ELF-1 (cell line): ENCODE measurements around the gene MUC5AC.
"Not testable (repeated sequence)": the region's sequence is repeated elsewhere in the genome, so short reads cannot be mapped to it uniquely, and the experiment has no call there.

Source experiments
- DNase-seq: peaks from one replicate; pipeline ENCODE4 v3.0.0-alpha.2; 2016; ENCODE audit warnings: low read depth, low spot score

The MUC5AC gene

DNA sequence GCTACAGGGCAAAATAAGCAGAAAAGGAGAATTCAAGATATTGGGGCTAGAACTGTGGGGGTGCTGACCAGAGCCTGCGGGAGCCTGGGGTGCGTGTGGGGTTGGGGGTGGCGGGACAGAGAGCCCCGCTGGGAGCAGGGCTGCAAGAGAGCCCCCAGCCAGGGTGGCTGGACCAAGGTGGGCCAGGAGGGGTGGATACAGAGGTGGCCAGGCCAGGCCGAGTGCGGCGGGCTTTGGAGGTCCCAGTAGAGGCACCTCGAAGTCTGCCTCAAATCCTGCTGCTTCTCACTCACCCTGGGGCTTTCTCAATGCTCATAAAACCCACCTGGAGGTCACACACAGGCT lies 48.2 kb downstream of the MUC5AC start:
- no peak for DNase-seq

DNA sequence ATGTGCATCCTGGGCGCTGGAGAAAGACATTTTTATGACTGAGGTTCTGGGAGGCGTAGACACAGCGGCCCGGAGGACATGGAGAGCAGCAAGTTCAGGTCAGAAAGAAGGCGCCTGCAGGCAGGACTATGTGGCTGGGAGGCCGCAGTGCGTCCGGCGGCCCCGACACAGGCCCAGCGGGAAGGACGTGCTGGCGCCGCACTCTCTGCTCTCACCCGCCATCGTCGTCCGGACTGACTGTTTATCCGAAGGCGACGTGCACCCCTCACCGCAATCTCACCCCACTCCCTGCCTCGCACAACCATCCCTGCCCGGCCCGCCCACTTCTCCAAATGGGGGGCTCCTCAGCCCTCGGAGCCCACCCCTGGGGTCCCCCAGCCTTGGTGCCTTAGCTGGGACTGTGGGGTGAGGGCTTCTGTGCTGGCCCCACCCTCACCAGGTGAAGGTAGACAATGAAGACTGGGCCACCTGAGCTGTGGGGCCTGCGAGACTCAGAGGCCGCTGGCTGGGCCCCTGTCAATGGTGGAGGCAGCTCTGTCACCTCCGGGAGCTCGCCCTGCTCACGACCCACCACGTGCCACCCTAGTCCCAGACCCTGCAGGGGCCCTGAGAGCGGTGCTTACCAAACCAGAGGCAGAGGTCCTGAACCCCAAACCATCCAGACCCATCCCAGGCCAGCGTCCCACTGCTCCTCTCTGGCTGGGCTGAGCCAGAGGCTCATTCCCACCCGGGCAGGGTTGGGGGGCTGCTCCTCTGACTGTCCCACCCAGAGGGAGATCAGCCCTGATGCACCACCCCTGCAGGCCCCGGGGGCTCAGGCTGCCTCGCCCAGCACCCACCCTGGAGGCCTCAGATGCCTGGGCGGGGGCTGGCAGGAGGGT lies 48.9 kb downstream of the MUC5AC start:
- no peak for DNase-seq

DNA sequence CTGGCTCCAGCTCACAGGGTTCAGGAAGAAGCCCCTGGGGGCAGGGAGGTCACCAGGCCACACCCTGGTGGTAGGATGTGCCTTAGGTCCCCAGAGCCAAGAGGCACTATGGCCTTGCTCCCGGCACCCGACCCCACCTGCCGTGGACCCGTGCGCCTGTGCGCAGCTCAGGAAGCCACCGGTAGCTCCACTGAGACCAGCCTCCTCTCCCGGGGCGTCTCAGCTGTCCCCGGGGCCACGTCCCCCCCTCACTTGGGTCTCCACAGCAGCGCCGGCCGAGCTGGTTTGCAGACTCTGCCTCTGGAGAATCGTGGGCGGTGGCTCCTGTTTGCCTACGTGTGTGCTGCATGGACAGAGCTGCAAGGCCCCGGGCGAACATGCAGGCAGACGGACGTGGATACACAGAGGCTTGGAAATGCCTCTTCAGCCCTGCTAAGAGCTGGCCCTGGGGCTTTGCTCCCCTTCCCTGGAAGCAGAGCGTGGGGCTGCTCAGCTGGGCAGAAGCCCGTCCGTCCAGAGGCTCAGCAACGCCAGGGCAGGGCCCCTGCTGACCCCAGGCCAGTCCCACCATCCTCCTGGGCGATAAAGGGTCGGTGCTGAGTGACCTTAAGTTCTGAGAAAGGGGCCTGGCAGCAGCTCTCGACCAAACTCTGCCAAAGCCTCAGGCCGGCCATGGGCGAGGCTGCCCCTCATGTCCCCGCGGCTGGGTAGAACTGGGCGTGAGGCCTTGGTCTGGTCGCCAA lies 49.8 kb downstream of the MUC5AC start:
- DNase-seq: no peak

DNA sequence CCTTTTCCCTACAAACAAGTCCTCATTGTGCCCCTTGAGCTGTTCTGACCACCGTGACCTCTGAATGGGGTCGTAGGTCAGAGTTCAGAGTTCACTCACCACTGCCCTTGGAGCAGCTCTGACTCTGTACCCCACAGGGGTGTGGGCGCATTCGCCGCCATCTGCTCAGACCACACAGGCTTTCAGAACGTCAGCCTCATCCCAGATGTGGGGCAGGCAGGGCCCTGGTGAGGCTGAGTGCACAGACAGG lies 50.3 kb downstream of the MUC5AC start:
- no peak for DNase-seq

DNA sequence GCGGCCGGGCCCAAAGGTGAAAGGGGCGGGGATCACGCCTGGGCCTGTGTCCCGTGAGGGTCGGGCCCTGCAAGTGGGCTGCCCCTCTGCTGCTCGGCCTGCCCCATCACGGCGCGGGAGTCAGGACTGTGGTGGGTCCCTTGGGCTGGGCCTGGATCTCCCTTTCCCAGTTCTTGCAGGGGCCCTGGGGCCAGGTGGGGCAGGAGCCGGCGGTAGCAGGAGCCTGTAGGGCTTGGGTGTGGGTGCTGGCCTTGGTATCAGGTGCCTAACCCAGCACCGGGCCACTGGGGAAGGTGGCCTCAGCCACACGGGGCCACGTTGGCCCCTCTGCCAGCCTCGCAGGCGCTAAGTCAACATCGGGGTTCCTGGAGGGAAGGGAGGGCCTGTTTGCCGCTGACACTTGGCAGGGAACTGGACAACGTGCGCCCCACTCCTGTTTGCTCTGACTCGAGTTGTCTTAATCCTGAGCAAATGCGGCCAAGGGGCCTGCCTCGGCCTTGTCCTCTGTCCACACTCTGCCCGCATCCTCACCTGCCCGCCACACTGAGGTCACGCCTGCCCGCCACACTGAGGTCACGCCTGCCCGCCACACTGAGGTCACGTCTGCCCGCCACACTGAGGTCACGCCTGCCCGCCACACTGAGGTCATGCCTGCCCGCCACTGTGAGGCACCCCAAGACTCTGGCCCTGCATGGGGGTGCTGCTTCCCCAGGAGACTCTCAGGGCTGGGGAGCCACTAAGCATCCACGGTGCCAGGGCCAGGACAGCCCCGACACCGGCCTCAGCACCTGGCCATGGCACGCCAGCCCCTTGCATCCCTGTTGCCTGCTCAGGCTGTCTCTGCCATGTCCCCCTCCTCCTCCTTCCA lies 50.9 kb downstream of the MUC5AC start:
- DNase-seq: no peak

DNA sequence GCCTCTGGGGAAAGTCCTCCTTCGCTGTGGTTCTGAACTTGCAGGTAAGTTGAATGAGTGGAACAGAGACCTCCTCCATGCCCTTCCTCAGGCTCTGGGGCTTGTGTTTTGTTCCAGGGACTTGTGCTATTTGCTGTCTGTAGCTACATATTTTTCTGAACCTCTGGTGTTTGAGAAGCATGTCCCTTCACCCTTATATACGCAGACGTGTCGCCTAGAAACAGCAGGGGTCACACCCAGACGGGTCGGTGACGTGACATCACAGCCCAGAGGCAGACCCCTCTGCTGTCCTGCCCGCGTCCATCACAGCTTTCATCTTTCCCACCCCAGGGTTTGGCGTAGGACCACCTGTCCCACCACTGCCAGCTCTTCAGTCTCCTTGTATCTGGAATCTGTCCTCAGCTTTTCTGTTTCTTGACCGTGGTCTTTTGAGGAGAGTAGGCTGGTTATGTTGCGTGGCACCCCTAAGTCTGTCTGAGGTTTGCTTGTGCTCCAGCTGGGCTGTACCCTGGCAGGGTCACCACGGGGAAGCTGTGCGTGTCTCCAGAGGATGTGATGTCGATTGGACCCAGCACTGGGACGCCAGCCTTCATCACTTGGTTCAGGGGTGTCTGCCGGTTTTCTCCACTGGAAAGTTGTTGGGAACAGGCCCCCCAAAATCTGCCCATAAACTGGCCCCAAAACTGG lies 51.8 kb downstream of the MUC5AC start:
- no peak for DNase-seq

DNA sequence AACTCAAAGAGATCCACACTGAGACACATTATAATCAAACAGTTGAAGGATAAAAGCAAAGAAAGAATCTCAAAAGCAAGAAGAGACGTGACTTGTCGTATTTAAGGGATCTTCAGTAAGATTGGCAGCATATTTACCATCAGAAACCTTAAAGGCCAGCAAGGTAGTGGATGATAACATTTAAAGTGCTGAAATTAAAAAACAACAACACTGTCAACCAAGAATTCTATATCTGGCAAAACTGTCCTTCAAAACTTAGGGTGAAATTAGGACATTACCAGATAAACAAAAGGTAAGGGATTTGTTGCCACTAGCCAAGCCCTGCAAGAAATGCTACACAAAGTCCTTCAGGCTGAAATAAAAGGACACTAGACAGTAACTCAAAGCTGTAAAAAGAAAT lies 54.1 kb downstream of the MUC5AC start:
- no peak for DNase-seq

DNA sequence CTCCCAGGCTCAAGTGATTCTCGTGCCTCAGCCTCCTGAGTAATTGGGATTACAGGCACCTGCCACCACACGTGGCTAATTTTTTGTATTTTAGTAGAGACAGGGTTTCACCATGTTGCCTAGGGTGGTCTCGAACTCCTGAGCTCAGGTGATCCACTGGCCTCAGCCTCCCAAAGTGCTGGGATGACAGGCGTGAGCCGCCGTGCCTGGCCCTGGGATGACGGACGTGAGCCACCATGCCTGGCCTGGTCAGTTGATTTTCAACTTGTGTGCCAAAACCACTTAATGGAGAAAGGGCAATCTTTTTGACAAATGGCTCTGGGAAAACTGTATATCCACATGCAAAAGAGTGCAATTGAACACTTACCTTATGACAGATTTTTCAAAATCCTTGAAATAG lies 58.1 kb downstream of the MUC5AC start:
- not testable (repeated sequence) for DNase-seq

DNA sequence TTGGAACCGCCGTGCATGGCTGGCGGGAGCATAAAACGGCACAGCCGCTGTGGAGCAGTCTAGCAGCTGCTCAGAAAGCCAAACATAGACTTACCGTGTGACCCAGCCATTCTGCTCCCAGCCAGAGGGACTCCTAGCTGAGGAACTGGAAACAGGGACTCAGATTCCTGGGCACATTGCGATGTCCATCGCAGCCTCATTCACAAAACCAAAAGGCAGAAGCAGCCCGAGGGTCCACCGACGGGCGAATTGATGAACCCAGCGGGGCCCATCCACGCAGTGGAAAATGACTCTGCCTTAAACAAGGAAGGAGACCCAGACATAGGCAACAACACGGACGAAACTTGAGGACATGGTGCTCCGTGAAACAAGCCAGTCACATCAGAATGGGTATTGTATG lies 59.4 kb downstream of the MUC5AC start:
- DNase-seq: no peak

DNA sequence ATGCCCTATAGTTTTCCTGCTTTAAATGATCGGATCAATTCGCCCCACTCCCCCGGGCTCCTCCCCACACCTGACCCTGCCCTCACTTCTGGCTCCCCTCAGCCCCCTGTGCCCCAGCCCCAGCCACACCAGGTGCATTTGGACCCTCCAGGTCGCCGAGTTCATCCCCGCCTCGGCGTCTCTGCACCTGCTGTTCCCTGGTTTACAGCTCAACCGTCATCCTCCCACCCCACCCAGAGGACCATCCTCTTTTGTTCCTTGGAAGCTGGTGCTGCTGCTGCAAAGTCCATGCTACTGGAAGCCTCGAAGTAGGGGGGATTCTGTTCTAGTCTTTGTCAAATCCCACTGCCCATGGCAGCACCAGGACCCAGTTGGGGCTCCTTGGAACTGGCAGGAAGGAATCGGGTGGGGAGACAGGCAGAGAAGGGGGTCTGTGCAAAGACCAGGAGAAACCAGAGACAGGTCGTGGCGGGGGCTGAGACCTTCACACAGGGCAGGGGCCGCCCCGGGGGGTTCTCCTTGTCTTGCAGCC lies 60.6 kb downstream of the MUC5AC start:
- DNase-seq: no peak

DNA sequence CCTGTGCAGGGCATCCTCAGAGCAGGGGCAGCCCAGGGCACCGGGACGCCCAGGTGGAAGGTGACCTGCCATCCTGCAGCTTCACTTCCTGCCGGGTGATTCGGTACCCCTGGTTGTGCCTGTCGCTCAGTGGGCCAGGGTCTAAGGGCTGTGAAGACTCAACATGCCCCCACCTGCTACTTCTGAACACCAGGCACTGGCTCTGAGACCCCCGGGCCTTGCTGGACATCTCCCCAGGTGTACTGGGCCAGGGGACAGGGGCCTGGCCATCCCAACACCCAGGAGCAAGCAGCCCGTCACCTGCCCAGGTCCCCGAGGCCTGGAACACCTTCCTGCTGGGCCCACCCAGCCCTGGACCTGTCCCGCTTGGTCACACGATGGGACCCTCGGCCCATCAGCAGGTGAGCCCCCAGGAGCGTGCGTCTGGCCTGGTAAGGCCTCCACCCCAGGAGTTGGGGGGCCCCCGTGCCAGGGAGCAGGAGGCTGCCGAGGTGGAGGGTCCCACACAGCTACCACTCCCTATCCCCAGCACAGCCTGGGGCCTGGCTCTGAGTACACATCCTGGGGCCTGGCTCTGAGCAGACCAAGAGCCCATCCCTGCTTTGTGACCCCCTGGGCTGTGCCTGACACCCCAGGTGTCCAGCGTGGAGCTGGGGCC lies 61.2 kb downstream of the MUC5AC start:
- DNase-seq: no peak

DNA sequence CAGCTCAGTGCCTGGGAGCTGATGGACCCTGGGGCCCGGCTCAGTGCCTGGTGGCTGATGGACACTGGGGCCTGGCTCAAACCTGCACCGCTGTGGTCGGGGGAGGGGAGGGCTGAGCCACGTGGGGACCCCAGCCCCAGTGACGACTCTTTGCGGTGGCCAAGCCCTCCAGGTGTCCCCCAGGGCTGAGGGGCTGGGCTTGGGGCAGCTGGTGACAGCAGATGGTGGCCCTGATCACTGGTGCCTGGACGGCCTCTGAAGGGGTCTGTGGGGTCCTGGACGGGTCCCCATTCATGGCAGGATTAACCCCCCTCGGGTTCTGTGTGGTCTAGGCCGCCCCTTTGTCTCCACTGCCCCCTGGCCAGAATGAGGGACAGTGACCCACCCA lies 61.7 kb downstream of the MUC5AC start:
- no peak for DNase-seq

DNA sequence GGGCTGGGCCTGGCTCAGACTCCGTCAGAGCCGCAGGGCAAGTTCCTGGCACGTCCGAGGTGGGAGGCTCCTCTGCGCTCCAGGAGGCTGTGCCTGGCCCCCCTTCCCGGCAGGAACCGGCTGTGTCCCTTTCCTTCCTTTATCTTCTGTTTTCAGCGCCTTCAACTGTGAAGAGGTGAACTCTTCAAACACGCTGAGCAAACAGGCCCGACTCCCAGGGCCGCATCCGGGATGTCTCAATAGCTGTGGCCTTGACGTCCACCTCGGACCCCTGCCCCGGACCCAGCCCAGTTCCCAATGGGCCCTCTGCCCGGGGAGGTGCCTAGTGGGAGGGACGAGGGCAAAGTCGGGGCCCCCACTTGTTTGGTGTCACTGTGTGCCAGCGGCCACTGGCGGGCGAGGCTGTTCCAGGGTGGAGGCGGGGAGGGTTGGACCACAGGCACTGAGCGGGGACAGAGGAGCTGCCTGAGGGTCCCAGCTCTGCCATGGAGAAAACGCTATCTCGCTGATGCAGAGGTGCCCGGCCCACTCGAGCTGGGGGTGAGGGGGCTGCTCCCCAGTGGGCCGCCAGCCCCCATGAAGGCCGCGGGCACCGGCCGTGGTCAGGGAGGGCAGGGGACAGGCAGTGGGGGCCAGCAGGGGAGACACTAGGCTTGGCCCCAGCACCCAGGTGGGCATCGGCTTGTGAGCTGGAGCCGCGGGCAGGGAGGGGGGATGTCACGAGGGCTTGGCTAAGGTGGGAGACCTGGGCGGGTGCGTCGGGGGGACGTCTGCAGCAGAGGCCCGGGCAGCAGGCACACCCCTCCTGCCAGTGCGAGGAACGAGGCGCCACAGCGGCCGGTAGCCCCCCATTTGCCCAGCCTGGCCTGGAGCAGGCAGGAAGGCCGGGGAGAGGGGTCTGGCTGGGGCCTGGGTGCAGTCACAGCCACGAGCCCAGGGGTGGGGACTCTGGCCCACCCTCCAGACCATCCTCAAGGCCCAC lies 62.4 kb downstream of the MUC5AC start:
- DNase-seq: peak; percentile 49

DNA sequence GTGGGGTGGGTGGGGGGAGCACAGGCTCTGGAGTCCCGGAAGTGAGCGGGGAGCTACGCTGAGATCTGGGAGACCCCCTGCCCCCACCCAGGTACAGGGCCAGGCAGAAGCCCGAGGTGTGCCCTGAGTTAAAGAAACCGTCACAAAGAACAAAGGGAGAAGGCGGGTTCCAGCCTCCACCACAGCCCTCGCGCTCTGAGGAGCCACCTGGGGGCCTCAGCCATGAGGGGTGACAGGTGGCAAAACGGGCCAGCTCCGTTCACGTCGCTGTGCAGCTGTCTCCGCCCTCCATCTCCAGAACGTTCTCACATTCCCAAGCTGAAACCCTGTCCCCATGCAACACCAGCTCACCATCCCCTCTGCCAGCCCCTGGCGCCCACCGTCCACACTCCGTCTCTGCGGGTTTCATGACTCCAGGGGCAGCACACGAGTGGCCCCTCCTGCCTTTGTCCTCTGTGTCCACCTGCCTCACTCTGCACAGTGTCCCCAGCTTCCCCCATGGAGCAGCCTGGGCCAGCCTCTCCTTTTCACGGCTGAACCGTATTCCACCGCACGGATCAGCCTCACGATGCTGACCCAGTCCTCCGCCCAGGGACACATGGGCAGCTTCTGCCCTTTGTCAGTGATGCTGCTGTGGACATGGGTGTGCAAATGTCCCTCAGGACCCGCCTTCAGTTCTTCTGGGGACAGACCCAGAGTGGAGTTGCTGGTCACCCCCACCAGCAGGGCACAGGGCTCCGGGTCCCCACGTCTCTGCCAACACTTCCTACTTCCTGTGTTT lies 63.4 kb downstream of the MUC5AC start:
- no peak for DNase-seq

DNA sequence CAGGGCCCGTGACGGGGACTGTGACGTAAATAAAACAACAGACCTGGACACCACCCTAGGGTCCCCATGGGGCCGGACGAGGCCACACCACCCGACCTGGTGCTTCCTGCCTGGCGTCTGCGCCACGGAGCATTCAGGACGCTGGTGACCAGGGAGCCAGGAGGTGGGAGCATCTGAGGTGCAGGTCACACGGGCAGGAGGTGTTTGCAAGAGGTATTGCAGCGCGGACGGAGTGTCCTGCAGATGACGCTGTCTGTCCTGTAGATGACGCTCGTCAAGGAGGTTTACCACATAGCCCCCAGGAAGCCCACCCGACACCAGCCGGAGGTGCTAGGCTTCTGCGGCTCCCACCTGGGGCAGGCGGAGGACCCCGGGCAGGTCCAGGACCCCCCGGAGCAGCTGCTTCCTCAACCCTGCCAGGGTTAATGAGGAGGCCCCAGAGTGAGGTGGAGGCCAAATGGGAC lies 64.1 kb downstream of the MUC5AC start:
- DNase-seq: no peak

DNA sequence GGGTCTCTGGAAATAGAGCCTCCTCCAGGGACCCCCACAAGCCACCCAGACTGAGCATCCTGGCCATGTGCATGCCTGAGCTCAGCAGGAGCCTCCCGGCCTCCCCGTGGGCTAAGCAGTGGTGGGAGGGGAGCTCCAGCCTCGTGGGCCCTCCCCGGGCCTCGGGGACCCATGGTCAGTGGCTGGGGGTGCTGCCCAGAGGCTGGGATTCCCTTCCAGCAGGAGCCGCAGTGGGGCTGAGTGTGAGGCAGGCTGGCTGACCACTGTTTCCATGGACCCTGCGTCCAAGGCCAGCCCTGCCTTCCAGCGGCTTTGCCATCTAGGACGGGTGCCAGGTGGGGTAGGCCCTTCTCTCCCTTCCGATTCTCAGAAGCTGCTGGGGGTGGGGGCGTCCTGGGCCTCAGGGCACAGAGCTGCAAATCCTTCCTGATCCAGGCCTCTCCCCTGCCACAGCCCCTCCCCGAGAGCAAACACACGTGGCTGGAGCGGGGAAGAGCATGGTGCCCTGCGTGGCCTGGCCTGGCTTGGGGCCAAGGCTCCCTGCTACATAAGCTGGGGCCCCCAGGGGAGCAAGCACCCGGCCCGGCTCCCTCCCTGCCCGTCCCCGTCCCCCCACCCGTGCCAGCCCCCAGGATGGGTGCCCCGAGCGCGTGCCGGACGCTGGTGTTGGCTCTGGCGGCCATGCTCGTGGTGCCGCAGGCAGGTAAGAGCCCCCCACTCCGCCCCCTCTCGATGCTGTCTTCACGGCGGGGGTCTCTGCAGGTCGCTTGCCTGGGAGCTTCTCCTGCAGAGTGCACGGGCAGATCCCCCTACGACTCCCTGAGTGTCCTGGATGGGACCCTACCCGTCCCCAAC lies 65.0 kb downstream of the MUC5AC start, which contains the start of gene MUC5B:
MUC5B (plus strand) TSS at position 576 of the 855 bp plus-strand sequence; CDS start at position 634, 58 bp downstream.
- DNase-seq: no peak

DNA sequence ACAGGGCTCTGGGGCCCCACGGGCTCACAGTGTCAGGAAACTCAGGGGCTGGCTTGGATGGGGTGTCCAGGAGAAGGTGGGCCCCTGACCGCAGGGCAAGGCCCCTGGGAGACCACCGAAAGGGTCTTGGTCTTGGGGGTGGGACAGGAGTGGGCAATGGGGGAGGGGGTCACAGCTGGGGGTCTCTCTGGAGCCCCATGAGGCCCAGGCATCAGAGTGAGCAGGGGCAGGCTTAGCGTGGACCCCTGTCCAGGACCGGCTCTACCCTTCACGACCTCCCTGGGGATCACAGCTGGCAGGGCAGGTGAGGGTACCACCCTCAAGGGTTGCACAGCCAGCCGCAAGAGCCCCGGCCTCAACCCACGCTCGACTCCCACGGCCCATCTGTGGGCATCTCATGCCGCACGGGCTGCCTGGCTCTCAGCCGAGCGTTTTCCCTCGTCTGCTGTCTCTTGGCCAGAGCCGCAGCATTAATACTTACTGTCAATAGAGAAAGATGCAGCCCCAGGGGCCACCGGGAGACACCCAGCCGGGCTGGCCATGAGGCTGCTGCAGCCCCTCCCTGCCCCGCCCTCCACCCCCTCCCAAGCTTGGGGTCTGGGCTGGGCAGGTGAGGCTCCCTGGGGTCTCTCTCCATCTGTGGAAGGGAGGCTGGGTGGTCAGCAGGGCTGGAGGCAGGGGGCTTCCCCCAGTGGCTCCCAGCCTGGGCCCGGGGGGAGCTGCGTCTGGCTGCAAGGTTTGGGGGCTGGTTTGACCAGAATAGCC lies 65.8 kb downstream of the MUC5AC start:
- DNase-seq: peak; percentile 3
